ENCODE measurements around the gene NOL6.

- TF ChIP-seq CTCF (IDR thresholded peaks at IDR 0.05): no peak
- TF ChIP-seq POLR2A (IDR thresholded peaks at IDR 0.05): no peak
These were observed 1.4 kb downstream of the NOL6 start for GRCh38 chr9:33472171-33472880.
